BLaER1 treated with 17β-estradiol and CSF1 and Interleukin-3, amounts not matched to agents 10 nM and 100 nM (cell line): Measurements from ENCODE around the gene KRT15.

Source experiments
- H3K27ac ChIP-seq, 11 experiments: shearing (Covaris generic); formaldehyde crosslinking; 2 replicates each; pipeline ENCODE4 v1.8.1; 2022
- H3K27me3 ChIP-seq, 11 experiments: shearing (Covaris generic); formaldehyde crosslinking; 2 replicates each; pipeline ENCODE4 v1.8.1; 2022
- H3K36me3 ChIP-seq, 11 experiments: shearing (Covaris generic); formaldehyde crosslinking; 2 replicates each; pipeline ENCODE4 v1.8.1; 2022
- H3K4me1 ChIP-seq, 10 experiments: shearing (Covaris generic); formaldehyde crosslinking; 2 replicates each; pipeline ENCODE4 v1.8.1; 2022
- H3K4me2 ChIP-seq, 11 experiments: shearing (Covaris generic); formaldehyde crosslinking; 2 replicates each; pipeline ENCODE4 v1.8.1; 2022
- H3K4me3 ChIP-seq, 10 experiments: shearing (Covaris generic); formaldehyde crosslinking; 2 replicates each; pipeline ENCODE4 v1.8.1; 2022
- H3K9ac ChIP-seq, 11 experiments: shearing (Covaris generic); formaldehyde crosslinking; 2 replicates each; pipeline ENCODE4 v1.8.1; 2022
- H3K9me3 ChIP-seq, 11 experiments: shearing (Covaris generic); formaldehyde crosslinking; replicated peaks in 1 of 11; 2 replicates each; pipeline ENCODE4 v1.8.1; 2022
- H4K20me1 ChIP-seq, 11 experiments: shearing (Covaris generic); formaldehyde crosslinking; 2 replicates each; pipeline ENCODE4 v1.8.1; 2022
- Cebpa-rat ChIP-seq, 11 experiments: shearing (Covaris generic); IDR thresholded peaks; 2 replicates each; pipeline ENCODE4 v1.8.1; 2022

The KRT15 gene

DNA sequence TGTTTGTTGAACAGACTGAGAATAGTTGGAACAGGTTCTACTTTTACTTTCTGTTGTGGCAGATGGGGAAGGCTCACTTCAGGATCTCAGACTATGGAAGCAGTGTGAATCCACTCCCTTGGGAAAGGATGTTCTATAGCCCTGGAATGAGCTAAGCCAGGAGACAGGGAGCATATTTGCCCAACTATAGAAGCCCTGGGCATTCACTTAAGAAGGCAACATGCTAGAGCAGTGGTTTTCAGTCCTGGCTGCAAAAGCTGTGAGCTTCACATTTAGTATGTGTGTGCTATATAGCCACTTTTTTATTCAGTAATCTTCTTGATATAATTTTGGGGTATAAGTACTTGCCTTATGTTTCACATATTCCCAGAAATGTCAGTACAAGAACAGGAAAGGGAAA, 50.3 kb downstream of the KRT15 start:
- no peak for TF ChIP-seq Cebpa-rat (IDR thresholded peaks at IDR 0.05)
- Histone ChIP-seq H3K4me1 (peaks cover 0 to 9% (median 0%) of the 10 kb centered on the region in 10 experiments; a peak in 2 of 20 replicates), H4K20me1 (no peaks in the 10 kb centered on the region), H3K36me3 (no peaks in the 10 kb centered on the region), H3K9me3 (peaks cover 13 to 43% (median 29%) of the 10 kb centered on the region in 11 experiments), H3K4me2 (no peak overlapping the region), H3K27ac (no peak overlapping the region), H3K27me3 (no peaks in the 10 kb centered on the region), H3K9ac (no peak overlapping the region), H3K4me3 (no peak overlapping the region)

GRCh38 chr17:41467561-41467960, 51.1 kb downstream of the KRT15 start:
- Histone ChIP-seq H3K4me1 (peaks cover 0 to 9% (median 0%) of the 10 kb centered on the region in 10 experiments; a peak in 2 of 20 replicates), H3K27ac (no peak overlapping the region), H4K20me1 (no peaks in the 10 kb centered on the region), H3K36me3 (no peaks in the 10 kb centered on the region), H3K9ac (no peak overlapping the region), H3K4me2 (no peak overlapping the region), H3K4me3 (no peak overlapping the region), H3K27me3 (no peaks in the 10 kb centered on the region), H3K9me3 (peaks cover 13 to 38% (median 29%) of the 10 kb centered on the region in 11 experiments)
- TF ChIP-seq Cebpa-rat (IDR thresholded peaks at IDR 0.05), result no peak

- H3K4me2 ChIP-seq, result no peak within 1 kb of the TSS
- TF ChIP-seq Cebpa-rat (IDR thresholded peaks at IDR 0.05), result no peak
- peaks cover 0 to 9% (median 0%) of the 10 kb centered on the region in 10 experiments; a peak in 2 of 20 replicates for H3K4me1 ChIP-seq
- no peak within 1 kb of the TSS for H3K9ac ChIP-seq
- H3K36me3 ChIP-seq, result no peaks in the 10 kb centered on the region
- peaks cover 9 to 32% (median 24%) of the 10 kb centered on the region in 11 experiments for H3K9me3 ChIP-seq
- no peak within 1 kb of the TSS for H3K27ac ChIP-seq
- H4K20me1 ChIP-seq, result no peaks in the 10 kb centered on the region
- H3K4me3 ChIP-seq, result no peak within 1 kb of the TSS
- H3K27me3 ChIP-seq, result no peaks in the 10 kb centered on the region
These were observed 51.7 kb downstream of the KRT15 start, which contains the start of gene KRT32 for GRCh38 chr17:41466988-41467387. TSS of gene KRT32 (minus strand) at chr17:41467386. CDS start at chr17:41467325, 61 bp downstream.

- Histone ChIP-seq H3K4me2 (peak overlapping the region in 2 of 11 experiments; percentile 2 to 15; a peak in 2 of 22 replicates), H4K20me1 (no peaks in the 10 kb centered on the region), H3K4me1 (peaks cover 0 to 9% (median 0%) of the 10 kb centered on the region in 10 experiments; a peak in 2 of 20 replicates), H3K36me3 (no peaks in the 10 kb centered on the region), H3K9ac (no peak overlapping the region), H3K9me3 (peaks cover 0 to 23% (median 16%) of the 10 kb centered on the region in 11 experiments; a peak in 16 of 22 replicates), H3K27ac (no peak overlapping the region), H3K4me3 (no peak overlapping the region), H3K27me3 (no peaks in the 10 kb centered on the region)
- no peak for TF ChIP-seq Cebpa-rat (IDR thresholded peaks at IDR 0.05)
These were observed 54.0 kb downstream of the KRT15 start for GRCh38 chr17:41464682-41465081.

GRCh38 chr17:41464173-41464572, 54.5 kb downstream of the KRT15 start:
- Histone ChIP-seq H3K9me3 (peaks cover 0 to 23% (median 16%) of the 10 kb centered on the region in 11 experiments; a peak in 16 of 22 replicates), H3K9ac (no peak overlapping the region), H3K27me3 (no peaks in the 10 kb centered on the region), H3K4me1 (peaks cover 0 to 9% (median 0%) of the 10 kb centered on the region in 10 experiments; a peak in 2 of 20 replicates), H3K4me3 (no peak overlapping the region), H3K36me3 (no peaks in the 10 kb centered on the region), H4K20me1 (no peaks in the 10 kb centered on the region), H3K4me2 (no peak overlapping the region), H3K27ac (no peak overlapping the region)
- TF ChIP-seq Cebpa-rat (IDR thresholded peaks at IDR 0.05), result no peak

- Histone ChIP-seq H3K9me3 (peaks cover 0 to 21% (median 14%) of the 10 kb centered on the region in 11 experiments; a peak in 16 of 22 replicates), H4K20me1 (no peaks in the 10 kb centered on the region), H3K4me2 (no peak overlapping the region), H3K4me1 (peaks cover 0 to 9% (median 0%) of the 10 kb centered on the region in 10 experiments; a peak in 2 of 20 replicates), H3K27me3 (no peaks in the 10 kb centered on the region), H3K9ac (no peak overlapping the region), H3K4me3 (no peak overlapping the region), H3K27ac (no peak overlapping the region), H3K36me3 (no peaks in the 10 kb centered on the region)
- no peak for TF ChIP-seq Cebpa-rat (IDR thresholded peaks at IDR 0.05)
These were observed 54.9 kb downstream of the KRT15 start for GRCh38 chr17:41463746-41464145.
